Activated CD4-positive, alpha-beta T cell treated with anti-CD3 and anti-CD28 coated beads, Interleukin-2, amount 50 U/mL, for 4 hours (primary cell): Measurements from ENCODE around the gene ISM1.

Experiments used
- DNase-seq, 2 experiments: peaks; one replicate each; pipeline ENCODE4 v3.0.0-alpha.2; 2020

The ISM1 gene

DNA sequence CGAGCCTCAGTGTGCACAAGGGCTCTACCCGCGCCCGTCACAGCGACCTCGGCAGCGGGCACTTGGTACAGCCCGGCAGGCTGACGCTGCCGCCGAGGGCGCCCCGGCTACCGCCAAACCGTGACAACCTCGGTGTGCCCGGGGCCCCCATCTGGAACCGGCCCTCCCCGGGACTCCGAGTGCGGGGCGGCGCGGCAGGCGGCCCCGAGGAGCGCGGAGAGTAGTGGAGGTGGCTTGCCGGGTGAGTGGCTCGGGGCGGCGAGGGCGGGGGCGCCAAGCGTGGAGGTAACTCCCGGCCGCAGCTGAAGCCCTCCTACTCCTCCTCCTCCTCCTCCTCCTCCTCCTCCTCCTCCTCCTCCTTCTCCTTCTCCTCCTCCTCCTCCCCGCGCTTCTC is at the start of gene ISM1:
ISM1 (plus strand) TSS at position 371 of the 394 bp plus-strand sequence. CDS start 503 bp downstream, outside the sequence.
- DNase-seq: peak; percentile 38 to 49

DNA sequence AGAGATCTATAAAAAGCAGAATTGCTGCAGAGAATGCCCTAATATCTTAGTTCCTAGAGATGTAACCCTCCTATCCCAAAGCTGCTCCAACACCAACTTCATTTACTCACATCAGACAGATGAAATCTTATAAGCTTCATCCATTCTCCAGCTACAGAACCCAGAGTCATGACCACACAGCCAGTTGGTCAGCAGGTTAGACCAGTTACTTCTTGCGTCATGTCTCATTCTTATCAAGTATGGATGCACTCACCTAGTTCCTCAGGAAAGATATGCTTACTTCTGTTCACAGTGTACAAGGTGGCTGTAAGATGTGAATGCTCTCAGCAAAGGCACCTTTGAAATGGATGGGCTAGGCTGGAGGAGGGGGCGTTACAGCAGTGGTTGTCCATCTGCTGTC is 47.9 kb upstream of the ISM1 start:
- no peak for DNase-seq

DNA sequence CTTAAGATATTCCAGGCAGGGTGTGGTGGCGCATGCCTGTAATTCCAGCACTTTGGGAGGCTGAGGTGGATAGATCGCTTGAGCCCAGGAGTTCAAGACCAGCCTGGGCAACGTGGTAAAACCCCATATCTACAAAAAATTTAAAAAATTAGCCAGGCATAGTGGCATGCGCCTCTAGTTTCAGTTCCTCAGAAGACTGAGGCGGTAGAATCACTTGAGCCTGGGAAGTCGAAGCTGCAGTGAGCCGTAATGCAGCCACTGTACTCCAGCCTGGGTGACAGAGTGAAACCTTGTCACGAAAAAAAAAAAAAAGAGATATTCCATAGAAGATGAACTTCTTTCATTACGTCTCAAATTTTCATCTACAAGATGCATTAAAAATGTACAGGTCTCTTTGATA is 46.7 kb upstream of the ISM1 start:
- no peak for DNase-seq

GRCh38 chr20:13180986-13181889 is 39.8 kb upstream of the ISM1 start:
- DNase-seq: no peak

DNA sequence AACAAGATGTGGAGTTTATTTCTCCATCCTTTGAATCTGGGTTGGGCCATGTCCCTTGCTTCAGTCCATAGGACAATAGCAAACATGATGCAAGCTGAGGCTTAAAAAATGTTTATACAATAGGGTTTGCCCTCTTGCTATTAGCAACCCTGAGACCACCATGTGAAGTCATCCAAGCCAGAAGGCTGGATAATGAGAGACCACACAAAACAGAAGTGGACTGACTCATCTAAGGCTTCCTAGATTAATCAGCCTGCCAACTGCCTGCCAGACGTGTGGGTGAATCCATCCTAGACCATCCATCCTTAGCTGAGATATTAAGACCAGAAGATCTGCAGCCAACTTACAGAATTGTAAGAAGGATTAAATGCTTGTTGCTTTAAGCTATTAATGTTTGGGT is 38.1 kb upstream of the ISM1 start:
- no peak for DNase-seq

GRCh38 chr20:13186043-13186774 is 34.9 kb upstream of the ISM1 start:
- no peak for DNase-seq

GRCh38 chr20:13187899-13188298 is 33.2 kb upstream of the ISM1 start:
- DNase-seq: no peak

GRCh38 chr20:13199279-13199678 is 21.8 kb upstream of the ISM1 start:
- DNase-seq: no peak

GRCh38 chr20:13200767-13201500 is 20.1 kb upstream of the ISM1 start:
- DNase-seq: no peak

DNA sequence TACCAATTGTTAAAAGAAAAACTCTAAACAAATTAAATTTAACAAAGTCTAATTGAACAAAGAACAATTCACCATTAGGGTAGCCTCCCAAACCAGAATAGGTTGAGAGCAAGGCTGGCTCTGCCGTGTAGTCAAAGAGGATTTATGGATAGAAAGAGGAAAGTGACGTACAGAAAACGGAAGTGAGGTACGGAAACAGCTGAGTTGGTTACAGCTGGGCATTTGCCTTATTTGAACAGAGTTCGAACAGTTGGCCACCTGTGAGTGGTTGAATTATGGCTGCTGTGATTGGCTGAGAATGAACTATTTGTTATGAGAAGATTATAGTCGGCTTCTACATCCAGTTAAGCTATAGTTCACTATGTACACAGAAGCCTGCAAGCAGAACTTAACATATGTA is 18.5 kb upstream of the ISM1 start:
- DNase-seq: no peak

DNA sequence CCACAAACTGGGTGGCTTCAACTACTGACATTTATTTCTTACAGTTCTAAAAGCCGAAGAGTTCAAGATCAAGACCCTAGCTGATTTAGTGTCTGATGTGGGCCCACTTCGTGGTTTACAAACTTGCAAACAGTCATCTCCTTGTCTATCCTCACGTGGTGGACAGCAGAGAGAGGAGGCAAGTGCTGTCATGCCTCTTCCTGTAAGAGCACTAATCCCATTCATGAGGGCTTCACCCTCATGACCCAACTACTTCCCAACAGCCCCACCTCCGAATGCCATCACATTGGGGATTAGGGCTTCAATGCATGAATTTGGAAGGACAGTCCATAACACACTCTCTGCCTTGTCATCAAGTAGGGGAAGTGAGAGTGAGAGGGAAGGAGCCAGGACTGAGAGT is 15.6 kb upstream of the ISM1 start:
- DNase-seq: no peak

GRCh38 chr20:13205848-13206434 is 15.1 kb upstream of the ISM1 start:
- DNase-seq: no peak

DNA sequence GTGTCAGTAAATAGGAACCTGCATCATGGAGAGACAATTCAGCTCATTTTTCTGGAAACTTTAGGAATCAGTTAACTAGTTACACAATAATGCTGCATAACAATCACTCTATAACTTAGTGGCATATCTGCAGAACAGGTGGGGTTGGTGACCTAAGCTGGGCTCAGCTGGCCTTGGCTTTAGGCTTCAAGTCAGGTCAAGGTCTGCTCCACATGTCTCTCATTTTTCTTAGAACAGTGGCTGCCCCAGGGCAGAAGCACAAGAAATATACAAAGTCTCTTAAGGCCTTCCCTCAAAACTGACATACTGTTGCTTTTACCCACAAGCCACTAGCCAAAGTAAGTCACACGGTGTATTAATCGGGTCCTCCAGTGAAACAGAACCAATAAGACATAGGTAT is 14.1 kb upstream of the ISM1 start:
- DNase-seq: no peak

DNA sequence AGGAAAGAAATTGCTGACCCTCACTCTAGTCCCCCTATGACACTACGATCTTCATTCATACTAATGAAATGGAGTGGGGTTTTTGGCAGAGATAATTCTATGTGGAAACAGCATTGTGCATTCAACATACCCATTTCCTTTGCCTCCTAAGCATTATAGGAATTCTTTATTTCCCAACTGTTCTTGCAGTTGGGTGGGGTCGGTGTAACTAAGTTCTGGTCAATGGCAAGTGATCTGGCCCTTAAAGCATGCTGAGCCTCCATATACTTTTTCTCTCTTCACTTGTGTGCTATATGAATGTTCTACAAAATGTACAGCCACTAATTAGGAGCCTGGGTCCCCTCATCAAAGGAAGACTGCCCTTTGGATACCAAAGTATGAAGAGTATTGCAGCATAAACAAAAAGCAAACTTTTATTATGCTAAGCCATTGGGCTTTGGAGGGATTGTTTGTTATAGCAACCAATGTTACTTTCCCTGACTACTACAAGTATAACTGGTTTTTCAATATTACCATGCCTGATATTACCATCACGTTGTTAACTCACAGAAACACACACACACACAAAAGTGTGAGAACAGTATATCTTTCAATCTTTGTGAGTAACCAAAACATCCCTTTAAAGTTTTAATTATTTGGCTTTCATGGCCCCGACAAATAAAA is 9.0 kb upstream of the ISM1 start:
- DNase-seq: no peak

DNA sequence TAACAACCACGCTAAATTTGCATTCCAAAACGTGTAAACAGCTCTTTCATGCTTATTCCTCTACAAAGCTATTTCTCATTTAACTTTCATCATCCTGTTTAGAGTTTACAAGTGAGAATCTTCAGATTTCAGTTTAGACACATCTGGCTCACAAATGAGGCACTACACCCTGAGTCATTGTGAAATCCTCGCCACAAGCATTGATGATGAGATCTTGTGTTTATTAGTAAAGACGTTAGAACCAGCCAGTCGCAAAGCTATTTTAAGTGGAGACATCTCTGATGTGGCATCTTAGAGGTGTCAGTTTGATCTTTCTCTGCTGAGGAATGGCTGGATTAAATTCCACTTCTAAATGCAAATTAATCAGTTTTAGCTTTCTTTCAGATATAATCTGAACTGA is 8.3 kb upstream of the ISM1 start:
- no peak for DNase-seq

DNA sequence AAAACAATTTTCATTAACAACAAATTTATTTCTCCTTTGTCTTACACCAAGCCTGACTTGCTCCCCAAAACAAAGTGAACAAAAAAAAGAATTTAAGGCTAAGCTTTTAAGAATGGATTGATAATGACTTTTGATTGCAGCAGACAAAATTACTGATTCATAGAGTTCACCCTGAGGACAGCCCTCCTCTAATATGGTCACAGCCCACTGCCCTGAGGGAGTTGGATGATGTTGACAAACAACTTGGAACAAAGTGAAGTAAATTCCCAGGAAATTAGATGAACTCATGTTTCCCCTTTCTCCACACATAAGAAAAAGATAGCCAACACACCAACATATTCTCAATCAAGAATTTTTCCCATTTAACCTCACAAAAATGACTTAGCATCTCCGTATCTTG is 7.7 kb upstream of the ISM1 start:
- DNase-seq: no peak

GRCh38 chr20:13216533-13216932 is 4.5 kb upstream of the ISM1 start:
- DNase-seq: no peak

DNA sequence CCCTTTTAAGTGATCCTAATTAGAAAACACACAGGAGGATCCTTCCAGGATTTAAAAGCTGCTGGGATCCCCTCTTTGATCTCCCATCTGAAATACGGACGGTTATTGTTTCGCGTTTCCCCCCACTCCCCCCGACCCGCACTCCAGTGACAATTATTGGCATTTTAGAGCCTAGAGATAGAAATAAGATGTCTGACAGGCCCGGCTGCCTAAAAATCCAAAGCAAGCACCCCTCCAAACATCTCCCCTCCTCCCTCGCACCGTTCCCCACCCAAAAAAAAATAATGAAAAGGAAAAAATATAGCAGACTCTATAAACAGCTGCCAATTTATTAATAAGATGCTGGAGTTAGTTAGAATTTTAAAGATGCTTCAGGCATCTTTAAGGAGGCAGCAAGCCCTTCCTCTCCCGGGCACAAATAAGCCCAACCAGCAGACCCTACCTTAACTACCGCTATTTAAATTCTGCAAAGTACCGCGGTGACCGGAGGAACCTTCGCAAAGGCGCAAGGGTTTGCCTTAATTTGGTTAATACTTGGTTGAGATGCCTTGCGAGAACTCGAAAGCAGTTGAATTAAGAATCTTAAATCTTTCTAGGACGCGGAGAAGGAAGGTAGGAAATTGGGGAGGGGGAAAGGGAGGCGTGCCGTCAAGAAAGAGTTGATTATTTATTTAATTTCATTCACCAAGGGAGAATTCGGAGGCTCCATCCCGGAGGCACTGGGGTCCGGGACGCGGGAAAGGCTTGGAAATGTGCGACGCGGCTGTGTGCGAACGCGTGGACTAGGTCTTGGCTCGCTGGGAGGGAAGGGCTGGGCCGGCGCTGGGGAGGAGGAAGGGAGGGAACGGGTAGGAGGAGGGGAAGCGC is 1.5 kb upstream of the ISM1 start:
- DNase-seq: no peak

- DNase-seq: peak; percentile 3 to 19
These were observed 725 bp upstream of the ISM1 start for GRCh38 chr20:13220194-13220903.

DNA sequence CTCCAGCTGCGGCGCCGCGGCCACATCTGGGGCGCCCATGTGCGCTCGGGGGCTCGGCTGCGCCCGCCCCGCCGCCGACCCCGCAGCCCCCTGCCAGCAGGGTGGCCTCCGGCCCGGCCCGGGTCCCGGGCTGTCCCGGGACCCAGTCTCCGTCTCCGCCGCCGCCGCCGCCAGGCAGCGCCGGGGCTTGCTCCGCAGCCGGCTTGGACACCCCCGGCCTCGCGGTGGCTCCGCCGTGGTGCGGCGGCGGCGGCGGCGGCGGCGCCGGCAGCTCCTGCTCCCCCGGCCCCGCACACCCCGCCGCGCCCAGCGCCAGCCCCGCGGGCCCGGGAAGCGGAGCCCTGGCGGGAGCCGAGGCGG is 219 bp downstream of the ISM1 start:
- DNase-seq: no peak
